Stimulated activated CD4-positive, alpha-beta T cell treated with anti-CD3 and anti-CD28 coated beads, TNF-alpha, amount 100 ng/mL, for 1 hour (primary cell): ENCODE measurements around the gene PM20D2.

ENCODE experiments used
- DNase-seq, 3 donors: peaks; one replicate each; pipeline ENCODE4 v3.0.0-alpha.2; 2020; ENCODE audit warnings: low read depth in 3 of 3, low spot score in 1 of 3

Gene PM20D2

GRCh38 chr6:89144354-89144906 is 1.4 kb upstream of the PM20D2 start:
- no peak for DNase-seq

- no peak for DNase-seq
Measured at GRCh38 chr6:89145091-89145955, 532 bp upstream of the PM20D2 start.

GRCh38 chr6:89146718-89147700 is 1.2 kb downstream of the PM20D2 start:
- no peak for DNase-seq

- DNase-seq, result peak in 1 of 3 donors; percentile 7
Measured at GRCh38 chr6:89148016-89148750, 2.3 kb downstream of the PM20D2 start.

GRCh38 chr6:89154131-89154530 is 8.3 kb downstream of the PM20D2 start:
- DNase-seq, result no peak

- DNase-seq, result no peak
Measured at GRCh38 chr6:89160331-89161092, 14.7 kb downstream of the PM20D2 start.

- DNase-seq, result no peak
Measured at GRCh38 chr6:89161326-89162046, 15.6 kb downstream of the PM20D2 start.

- DNase-seq, result no peak
Measured at GRCh38 chr6:89162047-89162371, 16.2 kb downstream of the PM20D2 start.

- DNase-seq, result no peak
Measured at GRCh38 chr6:89172131-89172530, 26.3 kb downstream of the PM20D2 start.

GRCh38 chr6:89173634-89174033 is 27.8 kb downstream of the PM20D2 start:
- no peak for DNase-seq

GRCh38 chr6:89180112-89180511 is 34.3 kb downstream of the PM20D2 start:
- no peak for DNase-seq

GRCh38 chr6:89180971-89181370 is 35.1 kb downstream of the PM20D2 start:
- DNase-seq, result no peak

GRCh38 chr6:89183294-89183693 is 37.4 kb downstream of the PM20D2 start:
- no peak for DNase-seq

GRCh38 chr6:89184344-89184743 is 38.5 kb downstream of the PM20D2 start:
- no peak for DNase-seq

- DNase-seq, result no peak
Measured at GRCh38 chr6:89186762-89187161, 40.9 kb downstream of the PM20D2 start.

GRCh38 chr6:89187504-89187903 is 41.6 kb downstream of the PM20D2 start:
- no peak for DNase-seq

- DNase-seq, result no peak
Measured at GRCh38 chr6:89190741-89191140, 44.9 kb downstream of the PM20D2 start.

- DNase-seq, result no peak
Measured at GRCh38 chr6:89194559-89194958, 48.7 kb downstream of the PM20D2 start.

GRCh38 chr6:89197141-89197540 is 51.3 kb downstream of the PM20D2 start:
- DNase-seq, result no peak

GRCh38 chr6:89198235-89198634 is 52.4 kb downstream of the PM20D2 start:
- no peak for DNase-seq
